Epithelial cell of proximal tubule (primary cell): Measurements from ENCODE around the gene DHX29. TPM values are rescaled to one million over a fixed set of nuclear protein-coding genes. Genes with fewer than 3 reads are reported as not detected.

ENCODE experiments used
- DNase-seq: peaks from one replicate; pipeline ENCODE4 v3.0.0-alpha.2; 2011; ENCODE audit warnings: low read depth
- H3K4me3 ChIP-seq: 2 replicates; pipeline ENCODE4 v1.5.1; 2011; ENCODE audit warnings: low read depth, mild to moderate bottlenecking, low read length
- CTCF ChIP-seq: conservative IDR thresholded peaks from 2 replicates; pipeline ENCODE4 v1.5.1; 2012; ENCODE audit warnings: low read depth, mild to moderate bottlenecking, low read length
- total RNA-seq: library from RNA; depleted of rRNA; stranded (reverse); fragments of >200 nt; gene quantifications from 2 replicates; pipeline ENCODE4 v1.2.3, GENCODE V29; 2015

Gene DHX29
- total RNA-seq: 17.1 and 22.9 TPM in 2 replicates

- TF ChIP-seq CTCF: no peak
- peak within 1 kb of the TSS; percentile 93 for H3K4me3 ChIP-seq
- peak; percentile 72 for DNase-seq
Observed at GRCh38 chr5:55307383-55308253, at the start of gene DHX29, which contains the start of gene MTREX. TSS of gene DHX29 (minus strand) at chr5:55307694. CDS start at chr5:55307573, 121 bp downstream. TSS of gene MTREX (plus strand) at chr5:55307989. CDS start at chr5:55308014, 25 bp downstream.

- no peak overlapping the region for H3K4me3 ChIP-seq
- DNase-seq: no peak
- no peak for TF ChIP-seq CTCF
Observed at GRCh38 chr5:55356896-55357295, 49.4 kb upstream of the DHX29 start.

GRCh38 chr5:55350754-55351153 lies 43.3 kb upstream of the DHX29 start:
- no peak for DNase-seq
- no peak for TF ChIP-seq CTCF
- H3K4me3 ChIP-seq: no peak overlapping the region

- H3K4me3 ChIP-seq: no peak overlapping the region
- no peak for DNase-seq
- TF ChIP-seq CTCF: no peak
Observed at GRCh38 chr5:55347786-55348185, 40.3 kb upstream of the DHX29 start.

GRCh38 chr5:55345327-55345726 lies 37.8 kb upstream of the DHX29 start:
- TF ChIP-seq CTCF: no peak
- DNase-seq: no peak
- H3K4me3 ChIP-seq: no peak overlapping the region

- H3K4me3 ChIP-seq: no peak overlapping the region
- TF ChIP-seq CTCF: peak; percentile 93
- no peak for DNase-seq
Observed at GRCh38 chr5:55344392-55344992, 37.0 kb upstream of the DHX29 start.

- TF ChIP-seq CTCF: no peak
- no peak overlapping the region for H3K4me3 ChIP-seq
- no peak for DNase-seq
Observed at GRCh38 chr5:55343609-55344008, 36.1 kb upstream of the DHX29 start.
